Measurements from ENCODE around the gene SPSB4. TPM values are rescaled to one million over a fixed set of nuclear protein-coding genes. Genes with fewer than 3 reads are reported as not detected.

Gene SPSB4
- total and polyA plus RNA-seq, 9 of the 15 experiments (the other 6 are each of a cell fraction or from before 2014, with no cell fraction given) = not detected

- CTCF ChIA-PET (ENCODE audit: low intra/inter-chr PET ratio) = no interaction called here
Observed at GRCh38 chr3:141164852-141165251, 113.7 kb downstream of the SPSB4 start.

More at GRCh38 chr3:141164852-141165251, 113.7 kb downstream of the SPSB4 start:
- POLR2A ChIA-PET = no interaction called here
- BruUV-seq (replicated peaks) = no TSS peak
- H3K4me1 ChIP-seq (replicated peaks in 1 of 2; ENCODE audit: control insufficient read depth in 2 of 2, insufficient read depth in 2 of 2, low read length in 2 of 2) = no peaks in the 10 kb centered on the region
- H3K4me3 ChIP-seq = no peak overlapping the region
- no peak for ATAC-seq
- DNase-seq (ENCODE audit: extremely low read depth in 1 of 4, low spot score in 3 of 4) = no peak
- no peaks in the 10 kb centered on the region for H3K36me3 ChIP-seq (ENCODE audit: control insufficient read depth, insufficient read depth, low read length)
- no peaks in the 10 kb centered on the region for H3K79me2 ChIP-seq (ENCODE audit: control insufficient read depth, insufficient read depth, low read length)
- no peaks in the 10 kb centered on the region for H3K9me1 ChIP-seq (ENCODE audit: control insufficient read depth, insufficient read depth, low read length)
- H3K27ac ChIP-seq (ENCODE audit: extremely low read depth, low read depth, low read length) = no peak overlapping the region
- TF ChIP-seq HOXB6 (CRISPR knock-in tag; IDR thresholded peaks at IDR 0.05; ENCODE audit: borderline replicate concordance) = no peak
- TF ChIP-seq L3MBTL2 (IDR thresholded peaks at IDR 0.05) = no peak
- no peak for TF ChIP-seq CSDE1 (IDR thresholded peaks at IDR 0.05)
- TF ChIP-seq ZNF512 (tag; IDR thresholded peaks at IDR 0.05) = no peak
- TF ChIP-seq STAT5A (IDR thresholded peaks at IDR 0.05; ENCODE audit: borderline replicate concordance, low read length) = no peak
- TF ChIP-seq ZNF23 (CRISPR knock-in tag; IDR thresholded peaks at IDR 0.05) = no peak
- in situ Hi-C loops (cut with MboI) = no loop called here
- intact Hi-C loops (cut with micrococcal nuclease) = no loop called here
- no peaks in the 10 kb centered on the region for H4K20me1 ChIP-seq (replicated peaks; ENCODE audit: control insufficient read depth, insufficient read depth, low read length)
- H3K27me3 ChIP-seq (ENCODE audit: control insufficient read depth in 2 of 2, insufficient read depth in 2 of 2, low read length in 2 of 2) = peaks cover 0 to 2% of the 10 kb centered on the region in 2 experiments; a peak in 2 of 5 replicates
- no peaks in the 10 kb centered on the region for H3K9me3 ChIP-seq (replicated peaks; ENCODE audit: control insufficient read depth, insufficient read depth, low read depth, low read length)
- H3K4me2 ChIP-seq (ENCODE audit: insufficient read depth, low read length) = no peak overlapping the region
- FAIRE-seq = no peak
- 4% methylated on average over 5 of the region's 5 CpGs for whole genome bisulfite sequencing (ENCODE audit: insufficient coverage, low coverage, missing lambda C conversion rate)
- no peak overlapping the region for H3K9ac ChIP-seq (ENCODE audit: insufficient read depth in 1 of 2, low read depth in 2 of 2, low read length in 2 of 2)
- no peak overlapping the region for H2AFZ ChIP-seq (ENCODE audit: low read depth, low read length)
